ENCODE data around the gene PLEKHG1.
A peak's percentile ranks its signal among the peaks of the same experiment; 100 is the strongest.

PLEKHG1 gene

GRCh38 chr6:150599199-150600009 is at the start of gene PLEKHG1:
Gene PLEKHG1, plus strand, starts transcription at chr6:150599885. Its CDS starts 133,797 bp downstream, at chr6:150733682.
- peak; percentile 52 for DNase-seq

- DNase-seq, result no peak
These were observed 49.4 kb upstream of the PLEKHG1 start for GRCh38 chr6:150550244-150550643.

GRCh38 chr6:150557043-150557599 is 42.6 kb upstream of the PLEKHG1 start:
- DNase-seq, result no peak

- DNase-seq, result no peak
These were observed 39.4 kb upstream of the PLEKHG1 start for GRCh38 chr6:150560004-150560883.

GRCh38 chr6:150560884-150561219 is 38.8 kb upstream of the PLEKHG1 start:
- no peak for DNase-seq

- DNase-seq, result no peak
These were observed 33.7 kb upstream of the PLEKHG1 start for GRCh38 chr6:150565945-150566344.

GRCh38 chr6:150566486-150566885 is 33.2 kb upstream of the PLEKHG1 start:
- no peak for DNase-seq

GRCh38 chr6:150567380-150567779 is 32.3 kb upstream of the PLEKHG1 start:
- DNase-seq, result no peak

- DNase-seq, result no peak
These were observed 31.8 kb upstream of the PLEKHG1 start for GRCh38 chr6:150567823-150568383.

GRCh38 chr6:150568560-150568959 is 31.1 kb upstream of the PLEKHG1 start:
- DNase-seq, result no peak

GRCh38 chr6:150569161-150569560 is 30.5 kb upstream of the PLEKHG1 start:
- DNase-seq, result no peak

- no peak for DNase-seq
These were observed 26.5 kb upstream of the PLEKHG1 start for GRCh38 chr6:150573041-150573681.

- DNase-seq, result no peak
These were observed 23.8 kb upstream of the PLEKHG1 start for GRCh38 chr6:150575836-150576235.

GRCh38 chr6:150576651-150577226 is 22.9 kb upstream of the PLEKHG1 start:
- no peak for DNase-seq

GRCh38 chr6:150579611-150580010 is 20.1 kb upstream of the PLEKHG1 start:
- no peak for DNase-seq

GRCh38 chr6:150580489-150580888 is 19.2 kb upstream of the PLEKHG1 start:
- DNase-seq, result no peak

GRCh38 chr6:150584065-150584464 is 15.6 kb upstream of the PLEKHG1 start:
- no peak for DNase-seq

GRCh38 chr6:150584596-150584995 is 15.1 kb upstream of the PLEKHG1 start:
- DNase-seq, result no peak

GRCh38 chr6:150586850-150587359 is 12.8 kb upstream of the PLEKHG1 start:
- no peak for DNase-seq

GRCh38 chr6:150587637-150588036 is 12.0 kb upstream of the PLEKHG1 start:
- no peak for DNase-seq

- no peak for DNase-seq
These were observed 10.7 kb upstream of the PLEKHG1 start for GRCh38 chr6:150588888-150589499.

- no peak for DNase-seq
These were observed 9.8 kb upstream of the PLEKHG1 start for GRCh38 chr6:150589852-150590251.

Data from stimulated activated naive CD4-positive, alpha-beta T cell treated with Interleukin-2 at 50 U/mL for 16 hours (primary cell).